GM12865 (cell line): ENCODE results near the gene DOK6.

Experiments
- DNase-seq: peaks from one replicate; pipeline ENCODE4 v3.0.0; 2010; ENCODE audit warnings: low read depth
- H3K4me3 ChIP-seq: 2 replicates; pipeline ENCODE4 v1.5.1; 2011; ENCODE audit warnings: mild to moderate bottlenecking, low read depth, low read length, control low read depth
- CTCF ChIP-seq: IDR thresholded peaks from 2 replicates; pipeline ENCODE4 v1.5.1; 2011; ENCODE audit warnings: low read length, control low read depth, low read depth, inconsistent platforms; ENCODE audit not compliant: insufficient read depth; ENCODE audit errors: missing control alignments

The DOK6 gene

GRCh38 chr18:69785466-69785865 lies 384.8 kb downstream of the DOK6 start:
- no peak overlapping the region for H3K4me3 ChIP-seq
- no peak for TF ChIP-seq CTCF
- DNase-seq: no peak

- DNase-seq: no peak
- H3K4me3 ChIP-seq: no peak overlapping the region
- TF ChIP-seq CTCF: no peak
These were observed 385.7 kb downstream of the DOK6 start for GRCh38 chr18:69786427-69786826.

- H3K4me3 ChIP-seq: no peak overlapping the region
- DNase-seq: no peak
- no peak for TF ChIP-seq CTCF
These were observed 387.3 kb downstream of the DOK6 start for GRCh38 chr18:69787825-69788547.

GRCh38 chr18:69789794-69790193 lies 389.1 kb downstream of the DOK6 start:
- no peak for DNase-seq
- no peak overlapping the region for H3K4me3 ChIP-seq
- no peak for TF ChIP-seq CTCF

- no peak for DNase-seq
- no peak overlapping the region for H3K4me3 ChIP-seq
- no peak for TF ChIP-seq CTCF
These were observed 390.0 kb downstream of the DOK6 start for GRCh38 chr18:69790649-69791048.

- TF ChIP-seq CTCF: no peak
- no peak for DNase-seq
- H3K4me3 ChIP-seq: no peak overlapping the region
These were observed 395.1 kb downstream of the DOK6 start for GRCh38 chr18:69795791-69796190.

- no peak for TF ChIP-seq CTCF
- H3K4me3 ChIP-seq: no peak overlapping the region
- DNase-seq: no peak
These were observed 404.3 kb downstream of the DOK6 start for GRCh38 chr18:69804776-69805501.
